Endodermal cell (in vitro differentiated cells): ENCODE measurements around the gene ATP2B3. TPM values are rescaled to one million over a fixed set of nuclear protein-coding genes. Genes with fewer than 3 reads are reported as not detected.

ENCODE experiments used
- DNase-seq: peaks from one replicate; pipeline ENCODE4 v3.0.0-alpha.2; 2017
- H3K27ac ChIP-seq: 2 replicates; pipeline ENCODE4 v1.5.1; 2013; ENCODE audit warnings: mild to moderate bottlenecking, low read depth, low read length, moderate library complexity
- H3K27me3 ChIP-seq: 2 replicates; pipeline ENCODE4 v1.6.1; 2013; ENCODE audit warnings: mild to moderate bottlenecking, low read length, moderate library complexity; ENCODE audit not compliant: insufficient read depth, control insufficient read depth, poor library complexity, severe bottlenecking
- H3K36me3 ChIP-seq: 2 replicates; pipeline ENCODE4 v1.7.0; 2013; ENCODE audit warnings: mild to moderate bottlenecking, low read length, moderate library complexity; ENCODE audit not compliant: control insufficient read depth, insufficient read depth
- H3K4me1 ChIP-seq: one replicate; pipeline ENCODE4 v1.7.0; 2013; ENCODE audit warnings: low read length; ENCODE audit not compliant: control insufficient read depth, insufficient read depth
- H3K4me3 ChIP-seq: 2 replicates; pipeline ENCODE4 v1.5.1; 2013; ENCODE audit warnings: mild to moderate bottlenecking, low read length, moderate library complexity
- H3K9ac ChIP-seq: 2 replicates; pipeline ENCODE4 v1.6.1; 2013; ENCODE audit warnings: mild to moderate bottlenecking, low read length, moderate library complexity; ENCODE audit not compliant: poor library complexity, severe bottlenecking; ENCODE audit errors: extremely low read depth
- H3K9me3 ChIP-seq: 2 replicates; pipeline ENCODE4 v1.6.1; 2013; ENCODE audit warnings: mild to moderate bottlenecking, low read length, moderate library complexity; ENCODE audit not compliant: control insufficient read depth
- H3K27ac Mint-ChIP-seq: 2 replicates; pipeline ENCODE4 v1.8.0; 2020; ENCODE audit warnings: mixed read lengths
- H3K27me3 Mint-ChIP-seq: 2 replicates; pipeline ENCODE4 v1.8.0; 2021; ENCODE audit warnings: mild to moderate bottlenecking, mixed read lengths; ENCODE audit not compliant: insufficient read depth
- H3K36me3 Mint-ChIP-seq: 2 replicates; pipeline ENCODE4 v1.8.0; 2020; ENCODE audit warnings: low read depth, mixed read lengths
- H3K4me1 Mint-ChIP-seq: 2 replicates; pipeline ENCODE4 v1.8.0; 2020; ENCODE audit warnings: mixed read lengths
- H3K4me3 Mint-ChIP-seq: 2 replicates; pipeline ENCODE4 v1.8.0; 2020; ENCODE audit warnings: mild to moderate bottlenecking, moderate library complexity, mixed read lengths
- H3K9me3 Mint-ChIP-seq: 2 replicates; pipeline ENCODE4 v1.8.0; 2020; ENCODE audit warnings: mild to moderate bottlenecking, mixed read lengths
- CTCF ChIP-seq: fragments of 200-600 bp; sonication (generic); conservative IDR thresholded peaks from 2 replicates; pipeline ENCODE4 v1.5.0; 2021; ENCODE audit warnings: antibody characterized with exemption, mild to moderate bottlenecking
- WGBS, 2 experiments: methylation state at CpG; one replicate each; pipeline versions ENCODE4 v1.1.5 to v1.1.7; 2013; ENCODE audit warnings: missing lambda C conversion rate in 2 of 2, mixed read lengths in 1 of 2; ENCODE audit not compliant: insufficient coverage in 1 of 2, insufficient read length in 1 of 2; 5-methylcytosine and 5-hydroxymethylcytosine counted together
- total RNA-seq, 2 donors: library from RNA; stranded (reverse); fragmentation: NEBNext Ultra II Directional in 1 of 2; extraction: Animal tissue kit (Norgen Biotek cat#: 25700) in 1 of 2; gene quantifications; 2 replicates in 1 of 2; 3 replicates in 1 of 2; pipeline ENCODE4 v1.2.1, GENCODE V29; 2021

ATP2B3 gene
- total RNA-seq, 2 donors from 2014 or later: not detected

- Histone ChIP-seq H3K9ac (no peak overlapping the region), H3K27me3 (no peaks in the 10 kb centered on the region), H3K4me3 (no peak overlapping the region), H3K4me1 (no peaks in the 10 kb centered on the region), H3K9me3 (no peaks in the 10 kb centered on the region), H3K36me3 (no peaks in the 10 kb centered on the region), H3K27ac (no peak overlapping the region)
- Mint-ChIP-seq H3K36me3 (peaks cover 33% of the 10 kb centered on the region), H3K27me3 (no peaks in the 10 kb centered on the region), H3K9me3 (peaks cover 83% of the 10 kb centered on the region), H3K27ac (no peak overlapping the region), H3K4me3 (no peak overlapping the region), H3K4me1 (no peaks in the 10 kb centered on the region)
- WGBS, 2 experiments: 83 to 100% methylated on average over 3 to 12 of the region's 12 CpGs
- DNase-seq: no peak
- TF ChIP-seq CTCF: no peak
Observed at GRCh38 chrX:153592966-153593688, 75.7 kb downstream of the ATP2B3 start.

- WGBS, 2 experiments: 88 to 100% methylated on average over 4 to 22 of the region's 22 CpGs
- no peaks in the 10 kb centered on the region for H3K4me1 ChIP-seq
- Mint-ChIP-seq H3K27ac (no peak overlapping the region), H3K9me3 (peaks cover 82% of the 10 kb centered on the region), H3K27me3 (peaks cover 2% of the 10 kb centered on the region), H3K4me1 (no peaks in the 10 kb centered on the region), H3K4me3 (no peak overlapping the region), H3K36me3 (peaks cover 30% of the 10 kb centered on the region)
- H3K4me3 ChIP-seq: no peak overlapping the region
- no peaks in the 10 kb centered on the region for H3K27me3 ChIP-seq
- no peak for TF ChIP-seq CTCF
- H3K27ac ChIP-seq: no peak overlapping the region
- no peak for DNase-seq
- no peak overlapping the region for H3K9ac ChIP-seq
- H3K9me3 ChIP-seq: no peaks in the 10 kb centered on the region
- H3K36me3 ChIP-seq: no peaks in the 10 kb centered on the region
Observed at GRCh38 chrX:153593811-153594500, 76.5 kb downstream of the ATP2B3 start.

GRCh38 chrX:153595387-153595786 lies 77.9 kb downstream of the ATP2B3 start:
- WGBS, 2 experiments: 94 to 96% methylated on average over 5 to 11 of the region's 11 CpGs
- H3K9me3 Mint-ChIP-seq: peaks cover 78% of the 10 kb centered on the region
- H3K27ac Mint-ChIP-seq: no peak overlapping the region
- no peaks in the 10 kb centered on the region for H3K4me1 ChIP-seq
- H3K4me3 Mint-ChIP-seq: no peak overlapping the region
- H3K36me3 Mint-ChIP-seq: peaks cover 28% of the 10 kb centered on the region
- no peaks in the 10 kb centered on the region for H3K27me3 ChIP-seq
- no peak for DNase-seq
- no peaks in the 10 kb centered on the region for H3K36me3 ChIP-seq
- peaks cover 2% of the 10 kb centered on the region for H3K27me3 Mint-ChIP-seq
- no peaks in the 10 kb centered on the region for H3K9me3 ChIP-seq
- H3K27ac ChIP-seq: no peak overlapping the region
- no peaks in the 10 kb centered on the region for H3K4me1 Mint-ChIP-seq
- H3K9ac ChIP-seq: no peak overlapping the region
- no peak for TF ChIP-seq CTCF
- no peak overlapping the region for H3K4me3 ChIP-seq
